Astrocyte (in vitro differentiated cells and primary cell): ENCODE measurements around the gene EEF1AKMT3.

Source experiments
- CTCF ChIP-seq: IDR thresholded peaks from 2 replicates; pipeline ENCODE4 v1.5.1; 2011; ENCODE audit warnings: low read depth, mild to moderate bottlenecking, inconsistent platforms, low read length, moderate library complexity; ENCODE audit not compliant: insufficient read depth
- EZH2 ChIP-seq: IDR thresholded peaks from 2 replicates; pipeline ENCODE4 v1.6.1; 2012; ENCODE audit warnings: mild to moderate bottlenecking, low read length, inconsistent platforms; ENCODE audit not compliant: insufficient read depth

GRCh38 chr12:57726151-57726883 is 46.1 kb upstream of the EEF1AKMT3 start:
- TF ChIP-seq CTCF (peak; percentile 61), EZH2 (no peak)
